H1 (cell line): ENCODE measurements around the gene CDK5. TPM values are rescaled to one million over a fixed set of nuclear protein-coding genes. Genes with fewer than 3 reads are reported as not detected.

Experiments used
- CTCF ChIA-PET: fragments of 300-600 bp; sonication (Branson Sonifier 250); formaldehyde crosslinking; loops from one replicate; lab custom pipeline; 2021; ENCODE audit not compliant: partially characterized antibody; lab: Charles Lee
- POLR2A ChIA-PET: fragments of 300-600 bp; sonication (Branson Sonifier 250); formaldehyde crosslinking; loops from one replicate; lab custom pipeline; 2021; ENCODE audit warnings: inconsistent platforms; ENCODE audit not compliant: partially characterized antibody; lab: Charles Lee
- DNase-seq, 2 experiments: peaks; one replicate each; pipeline versions ENCODE4 v3.0.0 to v3.0.0-alpha.2; 2010 to 2022; ENCODE audit warnings: low spot score in 2 of 2, low read depth in 1 of 2, mixed read lengths in 1 of 2
- FAIRE-seq: peaks from 2 replicates; lab custom pipeline; 2011; peaks lifted over from hg19 to GRCh38; lab: Jason Lieb, UNC
- H2AFZ ChIP-seq: 2 replicates; pipeline ENCODE4 v1.8.1; 2012; ENCODE audit warnings: low read length, inconsistent platforms
- H2AK5ac ChIP-seq: 2 replicates; pipeline ENCODE4 v1.6.1; 2013; ENCODE audit warnings: low read depth, low read length
- H2BK120ac ChIP-seq: replicated peaks from 2 replicates; pipeline ENCODE3; 2013; ENCODE audit warnings: low read depth, low read length, inconsistent platforms
- H2BK12ac ChIP-seq: 2 replicates; pipeline ENCODE4 v1.6.1; 2013; ENCODE audit warnings: low read depth, low read length
- H2BK15ac ChIP-seq: 2 replicates; pipeline ENCODE4 v1.6.1; 2013; ENCODE audit warnings: low read length
- H2BK20ac ChIP-seq: 2 replicates; pipeline ENCODE4 v1.6.1; 2013; ENCODE audit warnings: low read length
- H2BK5ac ChIP-seq: 2 replicates; pipeline ENCODE4 v1.6.1; 2013; ENCODE audit warnings: low read depth, low read length
- H3K14ac ChIP-seq: 2 replicates; pipeline ENCODE4 v1.6.1; 2013; ENCODE audit warnings: inconsistent platforms; ENCODE audit not compliant: insufficient read length
- H3K18ac ChIP-seq: 2 replicates; pipeline ENCODE4 v1.6.1; 2013; ENCODE audit warnings: low read length; ENCODE audit errors: extremely low read depth
- H3K23ac ChIP-seq: 2 replicates; pipeline ENCODE4 v1.6.1; 2013; ENCODE audit warnings: inconsistent platforms; ENCODE audit not compliant: insufficient read length
- H3K23me2 ChIP-seq: 2 replicates; pipeline ENCODE4 v1.6.1; 2013; ENCODE audit warnings: low read depth, low read length
- H3K27ac ChIP-seq: 2 replicates; pipeline ENCODE4 v1.6.1; 2011; ENCODE audit warnings: low read depth, low read length, inconsistent platforms
- H3K27me3 ChIP-seq, 4 experiments: replicated peaks in 1 of 4; 1 replicate in 1 of 4; 2 replicates in 3 of 4; pipeline versions ENCODE4 v1.6.1 to v1.8.1; 2011 to 2013; ENCODE audit warnings: low read length in 3 of 4, mild to moderate bottlenecking in 3 of 4, inconsistent platforms in 2 of 4, mixed read lengths in 2 of 4, moderate library complexity in 1 of 4; ENCODE audit not compliant: control insufficient read depth in 3 of 4, insufficient read depth in 3 of 4; ENCODE audit errors: extremely low read depth in 1 of 4
- H3K36me3 ChIP-seq, 4 experiments: 2 replicates each; pipeline versions ENCODE4 v1.6.1 to v1.8.1; 2011 to 2013; ENCODE audit warnings: mild to moderate bottlenecking in 4 of 4, low read length in 3 of 4, moderate library complexity in 2 of 4, control low read depth in 1 of 4, inconsistent platforms in 1 of 4; ENCODE audit not compliant: insufficient read depth in 4 of 4, control insufficient read depth in 2 of 4
- H3K4ac ChIP-seq: replicated peaks from 2 replicates; pipeline ENCODE3; 2013; ENCODE audit warnings: low read length, low read depth, mixed read lengths, inconsistent platforms; ENCODE audit not compliant: insufficient read length
- H3K4me1 ChIP-seq, 4 experiments: replicated peaks in 1 of 4; 1 replicate in 1 of 4; 2 replicates in 3 of 4; pipeline versions ENCODE4 v1.6.1 to v1.8.1; 2011 to 2013; ENCODE audit warnings: low read length in 3 of 4, inconsistent platforms in 2 of 4, mixed read lengths in 1 of 4; ENCODE audit not compliant: insufficient read depth in 4 of 4, control insufficient read depth in 3 of 4
- H3K4me2 ChIP-seq, 2 experiments: 2 replicates each; pipeline versions ENCODE4 v1.6.1 to v1.8.1; 2011 to 2013; ENCODE audit warnings: low read depth in 2 of 2, low read length in 2 of 2, control low read depth in 1 of 2, inconsistent platforms in 1 of 2, mild to moderate bottlenecking in 1 of 2; ENCODE audit not compliant: insufficient read depth in 1 of 2
- H3K4me3 ChIP-seq, 4 experiments: fragments of 200-600, 300-600 bp in 1 of 4; sonication (generic), shearing (Covaris generic), sonication (Bioruptor Twin) in 1 of 4; 2 replicates each; pipeline versions ENCODE4 v1.5.1 to v1.8.1; 2011 to 2016; ENCODE audit warnings: low read length in 4 of 4, low read depth in 3 of 4, control low read depth in 2 of 4, inconsistent platforms in 2 of 4, mild to moderate bottlenecking in 2 of 4, mixed read lengths in 1 of 4, moderate library complexity in 1 of 4; ENCODE audit not compliant: insufficient read depth in 2 of 4; ENCODE audit errors: extremely low read depth in 1 of 4
- H3K56ac ChIP-seq: replicated peaks from 2 replicates; pipeline ENCODE3; 2013; ENCODE audit warnings: low read depth, mild to moderate bottlenecking, mixed read lengths, low read length, inconsistent platforms; ENCODE audit not compliant: insufficient read length
- H3K79me1 ChIP-seq: 2 replicates; pipeline ENCODE4 v1.6.1; 2013; ENCODE audit warnings: low read depth, low read length, control low read depth
- H3K79me2 ChIP-seq, 2 experiments: 2 replicates each; pipeline versions ENCODE4 v1.6.1 to v1.8.1; 2012 to 2013; ENCODE audit warnings: low read length in 2 of 2, mild to moderate bottlenecking in 2 of 2, inconsistent platforms in 1 of 2; ENCODE audit not compliant: insufficient read depth in 2 of 2, control insufficient read depth in 1 of 2
- H3K9ac ChIP-seq, 4 experiments: replicated peaks in 1 of 4; 1 replicate in 1 of 4; 2 replicates in 3 of 4; pipeline versions ENCODE4 v1.6.1 to v1.8.1; 2011 to 2013; ENCODE audit warnings: low read depth in 3 of 4, low read length in 3 of 4, control low read depth in 2 of 4, mild to moderate bottlenecking in 2 of 4, moderate library complexity in 2 of 4, inconsistent platforms in 1 of 4; ENCODE audit errors: extremely low read depth in 1 of 4
- H3K9me3 ChIP-seq, 2 experiments: 2 replicates each; pipeline versions ENCODE4 v1.6.1 to v1.8.1; 2012 to 2013; ENCODE audit warnings: mild to moderate bottlenecking in 2 of 2, moderate library complexity in 2 of 2, control low read depth in 1 of 2, inconsistent platforms in 1 of 2, low read depth in 1 of 2, low read length in 1 of 2, mixed read lengths in 1 of 2; ENCODE audit not compliant: insufficient read depth in 2 of 2
- H4K20me1 ChIP-seq, 2 experiments: replicated peaks in 1 of 2; 2 replicates each; pipeline versions ENCODE3 to v1.8.1; 2011 to 2013; ENCODE audit warnings: inconsistent platforms in 2 of 2, low read length in 2 of 2, mild to moderate bottlenecking in 1 of 2; ENCODE audit not compliant: insufficient read depth in 2 of 2, control insufficient read depth in 1 of 2
- H4K5ac ChIP-seq: 2 replicates; pipeline ENCODE4 v1.6.1; 2013; ENCODE audit warnings: low read length, low read depth, mixed read lengths, inconsistent platforms; ENCODE audit not compliant: insufficient read length
- H4K8ac ChIP-seq: 2 replicates; pipeline ENCODE4 v1.8.0; 2013; ENCODE audit warnings: mild to moderate bottlenecking, moderate library complexity, low read length, inconsistent platforms; ENCODE audit not compliant: insufficient read depth; ENCODE audit errors: extremely low read depth
- H4K91ac ChIP-seq: replicated peaks from 2 replicates; pipeline ENCODE3; 2013; ENCODE audit warnings: low read length, mixed read lengths, inconsistent platforms; ENCODE audit not compliant: insufficient read length
- CREB1 ChIP-seq: IDR thresholded peaks from 2 replicates; pipeline ENCODE4 v1.6.1; 2012; ENCODE audit warnings: inconsistent platforms
- EGR1 ChIP-seq: IDR thresholded peaks from 2 replicates; pipeline ENCODE4 v1.6.1; 2011; ENCODE audit warnings: low read depth, low read length, borderline replicate concordance
- GTF2F1 ChIP-seq: IDR thresholded peaks from 2 replicates; pipeline ENCODE4 v1.6.1; 2012; ENCODE audit warnings: low read depth, low read length, improper control_type of control experiment, borderline replicate concordance
- HDAC2 ChIP-seq, 2 experiments: fragments of 300-600 bp in 1 of 2; sonication (generic) in 1 of 2; IDR thresholded peaks; 2 replicates each; pipeline ENCODE4 v1.6.1; 2011 to 2012; ENCODE audit warnings: low read depth in 2 of 2, low read length in 2 of 2, mild to moderate bottlenecking in 2 of 2, moderate library complexity in 2 of 2, borderline replicate concordance in 1 of 2, inconsistent platforms in 1 of 2
- JUN ChIP-seq: IDR thresholded peaks from 2 replicates; pipeline ENCODE4 v1.6.1; 2011; ENCODE audit warnings: low read depth, mild to moderate bottlenecking, improper control_type of control experiment, low read length
- KDM4A ChIP-seq: IDR thresholded peaks from one replicate; pipeline ENCODE4 v1.7.1; 2012; ENCODE audit warnings: low read depth, mild to moderate bottlenecking, moderate library complexity, low read length, inconsistent platforms; ENCODE audit not compliant: severe bottlenecking
- MAFK ChIP-seq: IDR thresholded peaks from 2 replicates; pipeline ENCODE4 v1.6.1; 2012; ENCODE audit warnings: low read depth, mild to moderate bottlenecking, improper control_type of control experiment, low read length
- RXRA ChIP-seq: IDR thresholded peaks from 2 replicates; pipeline ENCODE4 v1.6.1; 2011; ENCODE audit warnings: low read depth, mild to moderate bottlenecking, low read length, moderate library complexity; ENCODE audit not compliant: insufficient read depth
- SIN3A ChIP-seq, 2 experiments: IDR thresholded peaks in 1 of 2; conservative IDR thresholded peaks in 1 of 2; 2 replicates each; pipeline ENCODE4 v1.6.1; 2011 to 2012; ENCODE audit warnings: low read length in 2 of 2, improper control_type of control experiment in 1 of 2, low read depth in 1 of 2, mild to moderate bottlenecking in 1 of 2
- SIX5 ChIP-seq: IDR thresholded peaks from 2 replicates; pipeline ENCODE4 v1.6.1; 2011; ENCODE audit warnings: mild to moderate bottlenecking, low read depth, low read length
- TEAD4 ChIP-seq: IDR thresholded peaks from 2 replicates; pipeline ENCODE4 v1.6.1; 2012; ENCODE audit warnings: low read depth, low read length, inconsistent platforms, mixed read lengths
- USF2 ChIP-seq: IDR thresholded peaks from 2 replicates; pipeline ENCODE4 v1.6.1; 2011; ENCODE audit warnings: low read length, improper control_type of control experiment
- WGBS, 2 experiments: shearing (Covaris generic) in 1 of 2; methylation state at CpG; one replicate each; pipeline versions ENCODE4 v1.1.6 to v1.1.7; 2013 to 2015; ENCODE audit warnings: low lambda C conversion rate in 2 of 2, mixed read lengths in 2 of 2, inconsistent platforms in 1 of 2, low coverage in 1 of 2, missing lambda C conversion rate in 1 of 2; ENCODE audit not compliant: insufficient replicate concordance in 2 of 2, insufficient coverage in 1 of 2, insufficient read length in 1 of 2; ENCODE audit errors: extremely low coverage in 1 of 2, missing lambda C conversion rate in 1 of 2; 5-methylcytosine and 5-hydroxymethylcytosine counted together
- polyA plus RNA-seq, 7 experiments: library from polyadenylated mRNA; depleted of rRNA in 3 of 7; stranded (reverse) in 5 of 7; unstranded in 2 of 7; fragments of >200 nt in 5 of 7; fragments of 200-250 nt in 2 of 7; gene quantifications; 1 replicate in 5 of 7; 2 replicates in 1 of 7; 4 replicates in 1 of 7; pipeline versions ENCODE4 v1.2.1 to v1.2.3, GENCODE V29; 2011 to 2013; ENCODE audit warnings: missing spikeins in 2 of 7, mixed read lengths in 2 of 7
- total RNA-seq: library from RNA; stranded (reverse); fragmentation: NEBNext Ultra II Directional; extraction: Animal tissue kit (Norgen Biotek cat#: 25700); gene quantifications from 2 replicates; pipeline ENCODE4 v1.2.1, GENCODE V29; 2021

CDK5 gene
- total and polyA plus RNA-seq, 2 of the 8 experiments (the other 6 are each of a cell fraction or from before 2014, with no cell fraction given) = 22.8 to 37.2 TPM

- Histone ChIP-seq H3K23ac (no peak overlapping the region), H3K27me3 (peaks cover 8 to 44% (median 38%) of the 10 kb centered on the region in 4 experiments), H2BK15ac (peak overlapping the region; percentile 99), H2AFZ (peak overlapping the region; percentile 66; the same call in 1 of the 2 replicates), H3K23me2 (peaks cover 7% of the 10 kb centered on the region; the same call in 1 of the 2 replicates), H2BK20ac (peak overlapping the region; percentile 97), H2BK5ac (peak overlapping the region; percentile 63; the same call in 1 of the 2 replicates), H3K9me3 (no peaks in the 10 kb centered on the region), H3K79me1 (no peaks in the 10 kb centered on the region), H3K18ac (peak overlapping the region; percentile 38; the same call in 1 of the 2 replicates), H4K8ac (no peak overlapping the region), H2AK5ac (no peak overlapping the region; the same call in 1 of the 2 replicates), H3K79me2 (no peaks in the 10 kb centered on the region), H3K14ac (no peak overlapping the region), H4K20me1 (no peaks in the 10 kb centered on the region), H3K9ac (no peak overlapping the region), H3K4me3 (no peak overlapping the region), H4K91ac (no peak overlapping the region), H3K4me2 (no peak overlapping the region; a peak in 1 of 4 replicates), H3K27ac (no peak overlapping the region), H2BK12ac (peak overlapping the region; percentile 95; the same call in 1 of the 2 replicates), H3K4me1 (peaks cover 0 to 23% (median 16%) of the 10 kb centered on the region in 4 experiments; a peak in 5 of 7 replicates), H2BK120ac (no peak overlapping the region), H3K36me3 (no peaks in the 10 kb centered on the region), H4K5ac (no peak overlapping the region), H3K56ac (no peak overlapping the region), H3K4ac (no peak overlapping the region)
- DNase-seq = no peak
- ChIA-PET POLR2A (interaction anchor here (2.6 to 3.2 kb wide), 2 partner anchors 11 to 41 kb away, joined by 15 to 16 read pairs; no protein-coding TSS in a partner anchor), CTCF (interaction anchor here (0.9 to 8.0 kb wide), 16 partner anchors 9 to 119 kb away, joined by 3 to 116 read pairs (median 11); partner anchors contain the start of genes ABCB8, ASIC3, FASTK and NOS3)
- WGBS, 2 experiments = 38% methylated on average over 1 of the region's 7 CpGs; no CpG with 5 or more reads in 1 of the 2 experiments
- FAIRE-seq = no peak
- TF ChIP-seq KDM4A (no peak), CREB1 (no peak), USF2 (no peak), EGR1 (no peak), JUN (no peak), GTF2F1 (no peak), HDAC2 (IDR thresholded peaks at IDR 0.05; ENCODE audit: borderline replicate concordance in 1 of 2, low read depth in 2 of 2, low read length in 2 of 2) (no peak), TEAD4 (no peak), MAFK (no peak), RXRA (no peak), SIN3A (conservative IDR thresholded peaks at IDR 0.05 in 1 of 2, IDR thresholded peaks at IDR 0.05 in 1 of 2; ENCODE audit: low read depth in 1 of 2, low read length in 2 of 2) (no peak), SIX5 (no peak)
Observed at GRCh38 chr7:151020231-151020630, 37.5 kb downstream of the CDK5 start.
